ENCODE measurements around the gene CCDC144A. TPM values are rescaled to one million over a fixed set of nuclear protein-coding genes. Genes with fewer than 3 reads are reported as not detected.

CCDC144A gene
- total RNA-seq, 1 experiment from 2014 or later = 1.9 TPM

GRCh38 chr17:16814439-16814838, 124.4 kb downstream of the CCDC144A start:
- H3K4ac ChIP-seq (ENCODE audit: low read depth, low read length) = no peak overlapping the region
- no peak overlapping the region for H3K18ac ChIP-seq (ENCODE audit: insufficient read length, low read depth, low read length)
- no peak overlapping the region for H2BK120ac ChIP-seq (ENCODE audit: low read depth, low read length, poor library complexity, severe bottlenecking)
- H2AK5ac ChIP-seq (ENCODE audit: insufficient read length, low read length) = no peak overlapping the region
- Mint-ChIP-seq H3K4me1 (peaks cover 5% of the 10 kb centered on the region in 2 experiments; a peak in 3 of 4 replicates), H3K27ac (peak overlapping the region in 1 of 3 experiments; percentile 31; a peak in 1 of 7 replicates), H3K36me3 (ENCODE audit: insufficient read depth in 1 of 3, low read depth in 3 of 3) (no peaks in the 10 kb centered on the region; a peak in 1 of 7 replicates), H3K4me3 (no peak overlapping the region), H3K9me3 (no peaks in the 10 kb centered on the region; a peak in 1 of 5 replicates), H3K27me3 (ENCODE audit: low read depth) (peaks cover 17% of the 10 kb centered on the region)
- DNase-seq = peak; percentile 32
- no peaks in the 10 kb centered on the region for H3K79me1 ChIP-seq (ENCODE audit: insufficient read depth, low read depth, low read length, poor library complexity, severe bottlenecking)
- no peak overlapping the region for H3T11ph ChIP-seq (ENCODE audit: low read length)
- H3K23me2 ChIP-seq (ENCODE audit: insufficient read length, low read depth, low read length, poor library complexity, severe bottlenecking) = no peaks in the 10 kb centered on the region
- no peaks in the 10 kb centered on the region for H3K79me2 ChIP-seq (ENCODE audit: insufficient read depth, low read length)
- H4K20me1 ChIP-seq (ENCODE audit: control insufficient read depth, insufficient read depth, insufficient read length) = no peaks in the 10 kb centered on the region
- H3K4me2 ChIP-seq (ENCODE audit: insufficient read depth, insufficient read length, low read length) = no peak overlapping the region
- H3K23ac ChIP-seq (ENCODE audit: insufficient read length, low read depth, low read length) = no peak overlapping the region
- H2BK5ac ChIP-seq (ENCODE audit: insufficient read length, low read length) = no peak overlapping the region
- no CpG with 5 or more reads among the region's 7 CpGs for WGBS (ENCODE audit: extremely low coverage, insufficient read length, low lambda C conversion rate)
- H4K5ac ChIP-seq (ENCODE audit: insufficient read length, low read depth, low read length) = no peak overlapping the region
- no peak overlapping the region for H3K56ac ChIP-seq (ENCODE audit: insufficient read length, low read depth, low read length)
- no peak for TF ChIP-seq CTCF (conservative IDR thresholded peaks at IDR 0.05)
- no peak overlapping the region for H4K91ac ChIP-seq (ENCODE audit: insufficient read length, low read depth, low read length)
- H3K9me3 ChIP-seq (ENCODE audit: control insufficient read depth, low read depth, low read length) = no peaks in the 10 kb centered on the region
- no peaks in the 10 kb centered on the region for H3K27me3 ChIP-seq (ENCODE audit: insufficient read depth, low read length)
- H2BK12ac ChIP-seq (ENCODE audit: insufficient read length, low read depth, low read length) = no peak overlapping the region
- H2BK15ac ChIP-seq (ENCODE audit: low read depth, low read length) = no peak overlapping the region
- no peak overlapping the region for H3K27ac ChIP-seq (ENCODE audit: insufficient read length, low read depth, low read length)
- H3K4me1 ChIP-seq (ENCODE audit: insufficient read depth, low read length) = no peaks in the 10 kb centered on the region
- H2BK20ac ChIP-seq (ENCODE audit: low read depth, low read length, poor library complexity, severe bottlenecking) = no peak overlapping the region
- no peak overlapping the region for H3K9ac ChIP-seq (ENCODE audit: extremely low read depth, insufficient read length, low read length)
- H2AFZ ChIP-seq (ENCODE audit: low read length) = no peak overlapping the region
- no peak overlapping the region for H4K8ac ChIP-seq (replicated peaks; ENCODE audit: insufficient read length, low read depth, low read length)
- peak overlapping the region; percentile 81 for H3K14ac ChIP-seq (ENCODE audit: insufficient read depth, low read length)

All from H9 (cell line).